ENCODE results near the gene CD38.
"Not testable (repeated sequence)": the region's sequence is repeated elsewhere in the genome, so short reads cannot be mapped to it uniquely, and the experiment has no call there.

CD38 gene

DNA sequence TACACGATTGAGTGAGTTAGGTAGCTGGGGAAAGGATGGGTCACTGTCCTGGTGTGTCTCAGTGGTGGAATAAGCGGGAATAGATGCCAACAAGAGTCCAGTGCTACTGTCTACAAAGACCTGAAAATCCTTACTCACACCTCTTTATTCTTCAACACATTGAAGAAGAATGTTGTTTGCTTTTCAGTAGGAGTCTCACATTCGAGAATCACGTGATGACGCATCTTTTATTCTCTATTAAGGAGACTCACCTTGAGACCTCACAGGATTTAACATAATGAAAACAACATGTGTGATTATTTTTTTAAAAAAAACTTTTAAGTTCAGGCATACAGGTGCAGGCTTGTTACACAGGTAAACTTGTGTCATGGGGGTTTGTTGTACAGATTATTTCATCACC is 75.2 kb downstream of the CD38 start:
- no peak overlapping the region for H3K4me3 ChIP-seq (ENCODE audit: low read depth, low read length)
- in situ Hi-C loops (cut with HindIII; ENCODE audit: low sequenced_read_pairs): no loop called here
- TF ChIP-seq CTCF (IDR thresholded peaks at IDR 0.05; ENCODE audit: low read depth, low read length, missing control alignments): no peak
- DNase-seq (ENCODE audit: low read depth): no peak

DNA sequence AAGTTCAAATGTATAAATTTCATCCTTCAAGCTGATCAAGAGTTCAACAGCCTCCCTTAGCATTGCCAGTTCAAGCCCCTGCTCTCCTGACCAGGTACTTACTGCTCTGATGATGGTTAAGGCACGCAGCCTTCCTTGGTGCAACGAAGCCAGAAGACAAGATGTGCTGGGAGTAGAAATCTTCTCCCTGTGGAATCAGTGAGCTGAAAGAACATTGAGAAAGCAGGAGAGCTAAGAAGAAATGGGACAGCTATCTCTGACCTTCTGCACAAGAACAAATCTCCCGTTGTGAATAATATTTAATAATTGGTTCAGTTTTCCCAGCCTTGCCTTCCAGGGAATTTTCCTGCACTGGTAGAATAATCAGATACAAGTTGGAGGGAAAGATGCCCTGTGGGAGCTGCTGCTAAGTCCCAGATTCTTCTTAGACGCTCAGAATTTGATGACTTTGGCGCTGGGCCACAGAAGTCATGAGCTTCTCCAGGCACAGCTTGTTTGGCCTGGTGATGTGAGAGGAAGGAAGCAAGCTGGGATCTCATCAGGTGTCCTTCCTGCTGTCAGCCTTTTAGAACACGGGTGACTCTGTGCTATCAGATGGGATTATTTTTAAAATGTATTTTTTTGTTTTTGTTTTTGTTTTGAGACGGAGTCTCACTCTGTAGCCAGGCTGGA is 77.8 kb downstream of the CD38 start:
- DNase-seq (ENCODE audit: low read depth): peak; percentile 8
- H3K4me3 ChIP-seq (ENCODE audit: low read depth, low read length): no peak overlapping the region
- no peak for TF ChIP-seq CTCF (IDR thresholded peaks at IDR 0.05; ENCODE audit: low read depth, low read length, missing control alignments)
- in situ Hi-C loops (cut with HindIII; ENCODE audit: low sequenced_read_pairs): no loop called here

GRCh38 chr4:15861198-15861597 is 83.1 kb downstream of the CD38 start:
- H3K4me3 ChIP-seq (ENCODE audit: low read depth, low read length); in situ Hi-C loops (cut with HindIII; ENCODE audit: low sequenced_read_pairs); DNase-seq (ENCODE audit: low read depth): not testable (repeated sequence)

GRCh38 chr4:15864651-15865566 is 86.8 kb downstream of the CD38 start:
- no peak for TF ChIP-seq CTCF (IDR thresholded peaks at IDR 0.05; ENCODE audit: low read depth, low read length, missing control alignments)
- H3K4me3 ChIP-seq (ENCODE audit: low read depth, low read length): no peak overlapping the region
- DNase-seq (ENCODE audit: low read depth): no peak
- in situ Hi-C loops (cut with HindIII; ENCODE audit: low sequenced_read_pairs): no loop called here

DNA sequence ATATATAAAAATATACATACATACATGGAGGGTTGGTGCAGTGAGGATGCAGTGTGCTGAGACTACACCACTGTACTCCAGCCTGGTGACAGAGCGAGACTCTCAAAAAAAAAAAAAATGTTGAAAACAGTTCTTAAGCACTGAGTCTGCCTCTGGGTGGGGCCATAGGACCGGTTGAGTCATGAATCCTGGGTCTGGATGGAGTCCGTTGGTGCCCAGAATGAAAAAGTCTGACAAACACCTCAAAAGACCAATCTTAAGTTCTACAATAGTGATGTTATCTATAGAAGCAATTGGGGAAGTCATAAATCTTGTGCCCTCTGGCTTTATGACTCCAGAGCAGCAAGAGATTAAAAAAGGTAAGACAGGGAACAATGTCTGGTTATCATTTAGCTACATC is 90.0 kb downstream of the CD38 start:
- in situ Hi-C loops (cut with HindIII; ENCODE audit: low sequenced_read_pairs): no loop called here
- no peak for TF ChIP-seq CTCF (IDR thresholded peaks at IDR 0.05; ENCODE audit: low read depth, low read length, missing control alignments)
- H3K4me3 ChIP-seq (ENCODE audit: low read depth, low read length): no peak overlapping the region
- no peak for DNase-seq (ENCODE audit: low read depth)

- no peak for DNase-seq (ENCODE audit: low read depth)
- in situ Hi-C loops (cut with HindIII; ENCODE audit: low sequenced_read_pairs): no loop called here
- TF ChIP-seq CTCF (IDR thresholded peaks at IDR 0.05; ENCODE audit: low read depth, low read length, missing control alignments): no peak
- H3K4me3 ChIP-seq (ENCODE audit: low read depth, low read length): no peak overlapping the region
These were observed 90.8 kb downstream of the CD38 start for GRCh38 chr4:15868826-15869413.

GRCh38 chr4:15870079-15870478 is 92.0 kb downstream of the CD38 start:
- TF ChIP-seq CTCF (IDR thresholded peaks at IDR 0.05; ENCODE audit: low read depth, low read length, missing control alignments): no peak
- no peak overlapping the region for H3K4me3 ChIP-seq (ENCODE audit: low read depth, low read length)
- in situ Hi-C loops (cut with HindIII; ENCODE audit: low sequenced_read_pairs): no loop called here
- DNase-seq (ENCODE audit: low read depth): no peak

All from astrocyte of the cerebellum (primary cell).